Neural progenitor cell (in vitro differentiated cells): ENCODE measurements around the gene TMEM123.

Experiments
- CTCF ChIP-seq: fragments of 200-600 bp; sonication (generic); IDR thresholded peaks from 2 replicates; pipeline ENCODE4 v1.5.1; 2017; ENCODE audit warnings: antibody characterized with exemption, mild to moderate bottlenecking
- EZH2 ChIP-seq: fragments of 200-600 bp; sonication (generic); IDR thresholded peaks from 2 replicates; pipeline ENCODE4 v1.6.1; 2017; ENCODE audit warnings: antibody characterized with exemption, mild to moderate bottlenecking, moderate library complexity

GRCh38 chr11:102347462-102348370, 104.8 kb downstream of the TMEM123 start:
- TF ChIP-seq CTCF (no peak), EZH2 (no peak)
